GM19468 (cell line): ENCODE data around the gene LARP4.
"Not testable (repeated sequence)": the region's sequence is repeated elsewhere in the genome, so short reads cannot be mapped to it uniquely, and the experiment has no call there.

Source experiments
- ATAC-seq: cut with Tn5 transposase; IDR thresholded peaks from one replicate; pipeline ENCODE4 v1.9.1; 2021; ENCODE audit warnings: mild to moderate bottlenecking, moderate library complexity, moderate number of reproducible peaks; ENCODE audit not compliant: unreplicated experiment; ENCODE audit errors: extremely low read depth

The LARP4 gene

GRCh38 chr12:50400104-50400637 lies 514 bp upstream of the LARP4 start:
- ATAC-seq, result no peak

- no peak for ATAC-seq
Measured at GRCh38 chr12:50401500-50402081, 906 bp downstream of the LARP4 start.

GRCh38 chr12:50402264-50403000 lies 1.7 kb downstream of the LARP4 start:
- ATAC-seq, result no peak

GRCh38 chr12:50403001-50403440 lies 2.3 kb downstream of the LARP4 start:
- ATAC-seq, result no peak

GRCh38 chr12:50404307-50404706 lies 3.6 kb downstream of the LARP4 start:
- no peak for ATAC-seq

GRCh38 chr12:50411051-50411660 lies 10.5 kb downstream of the LARP4 start:
- no peak for ATAC-seq

- no peak for ATAC-seq
Measured at GRCh38 chr12:50415899-50416479, 15.3 kb downstream of the LARP4 start.

GRCh38 chr12:50419112-50419909 lies 18.6 kb downstream of the LARP4 start:
- ATAC-seq, result no peak

GRCh38 chr12:50422855-50423254 lies 22.2 kb downstream of the LARP4 start:
- not testable (repeated sequence) for ATAC-seq

GRCh38 chr12:50423342-50423741 lies 22.7 kb downstream of the LARP4 start:
- ATAC-seq, result not testable (repeated sequence)

- no peak for ATAC-seq
Measured at GRCh38 chr12:50425589-50426258, 25.0 kb downstream of the LARP4 start.

GRCh38 chr12:50431656-50432055 lies 31.0 kb downstream of the LARP4 start:
- ATAC-seq, result not testable (repeated sequence)

- ATAC-seq, result no peak
Measured at GRCh38 chr12:50440288-50440687, 39.6 kb downstream of the LARP4 start.

- ATAC-seq, result no peak
Measured at GRCh38 chr12:50441763-50442162, 41.1 kb downstream of the LARP4 start.

GRCh38 chr12:50442178-50442908 lies 41.7 kb downstream of the LARP4 start:
- ATAC-seq, result no peak

- not testable (repeated sequence) for ATAC-seq
Measured at GRCh38 chr12:50449671-50450070, 49.0 kb downstream of the LARP4 start.

GRCh38 chr12:50452795-50453194 lies 52.1 kb downstream of the LARP4 start:
- no peak for ATAC-seq

GRCh38 chr12:50453872-50454271 lies 53.2 kb downstream of the LARP4 start:
- ATAC-seq, result no peak

GRCh38 chr12:50458606-50459005 lies 57.9 kb downstream of the LARP4 start:
- no peak for ATAC-seq
